HG03354 (cell line): ENCODE results near the gene CAMLG.
"Not testable (repeated sequence)": the region's sequence is repeated elsewhere in the genome, so short reads cannot be mapped to it uniquely, and the experiment has no call there.

Source experiments
- ATAC-seq: cut with Tn5 transposase; IDR thresholded peaks from one replicate; pipeline ENCODE4 v1.9.1; 2021; ENCODE audit warnings: mild to moderate bottlenecking; ENCODE audit not compliant: unreplicated experiment, poor library complexity, severe bottlenecking

The CAMLG gene

DNA sequence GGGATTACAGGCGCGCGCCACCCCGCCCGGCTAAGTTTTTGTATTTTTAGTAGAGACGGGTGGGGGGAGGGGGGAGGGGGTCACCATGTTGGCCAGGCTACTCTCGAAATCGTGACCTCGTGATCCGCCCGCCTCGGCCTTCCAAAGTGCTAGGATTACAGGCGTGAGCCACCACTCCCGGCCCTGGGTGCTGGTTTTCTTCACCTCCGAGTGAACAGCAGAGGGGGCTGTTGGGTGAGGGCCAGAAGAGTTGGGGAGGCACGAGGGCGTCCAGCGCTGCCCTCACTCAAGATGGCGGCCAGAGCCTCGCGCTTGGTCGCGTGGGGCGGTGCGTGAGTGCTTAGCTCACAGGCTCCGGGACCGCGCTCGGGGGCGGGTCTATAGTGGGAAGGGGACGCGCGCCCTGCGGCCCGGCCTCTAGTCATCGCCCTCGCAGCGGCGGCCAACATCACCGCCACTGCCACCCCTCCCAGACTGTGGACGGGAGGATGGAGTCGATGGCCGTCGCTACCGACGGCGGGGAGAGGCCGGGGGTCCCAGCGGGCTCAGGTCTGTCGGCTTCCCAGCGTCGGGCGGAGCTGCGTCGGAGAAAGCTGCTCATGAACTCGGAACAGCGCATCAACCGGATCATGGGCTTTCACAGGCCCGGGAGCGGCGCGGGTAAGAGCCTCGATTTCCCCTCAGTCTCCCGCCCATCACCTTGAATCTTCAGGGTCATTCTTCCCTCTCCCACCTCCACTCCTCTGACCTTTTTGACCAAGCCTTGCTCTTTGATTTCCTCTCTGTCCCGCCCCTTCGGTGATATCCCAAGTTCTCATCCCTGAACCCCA, at the start of gene CAMLG:
TSS of gene CAMLG (plus strand) at position 416 of the 830 bp plus-strand sequence. CDS start at position 489, 73 bp downstream.
- ATAC-seq = peak; percentile 93

DNA sequence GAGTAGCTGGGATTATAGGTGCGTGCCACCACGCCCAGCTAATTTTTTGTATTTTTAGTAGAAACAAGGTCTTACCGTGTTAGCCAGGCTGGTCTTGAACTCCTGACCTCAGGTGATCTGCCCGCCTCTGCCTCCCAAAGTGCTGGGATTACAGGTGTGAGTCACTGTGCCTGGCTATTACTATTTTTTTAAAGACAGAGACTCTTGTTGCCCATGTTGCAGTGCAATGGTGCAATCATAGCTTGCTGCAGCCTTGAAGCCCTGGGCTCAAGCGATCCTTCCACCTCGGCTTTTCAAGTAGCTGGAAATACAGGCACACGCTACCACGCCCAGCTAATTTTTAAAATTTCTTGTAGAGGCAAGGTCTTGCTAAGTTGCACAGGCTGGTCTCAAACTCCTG, 48.2 kb upstream of the CAMLG start:
- not testable (repeated sequence) for ATAC-seq

- ATAC-seq = no peak
These were observed 45.6 kb upstream of the CAMLG start for GRCh38 chr5:134692722-134693121.

DNA sequence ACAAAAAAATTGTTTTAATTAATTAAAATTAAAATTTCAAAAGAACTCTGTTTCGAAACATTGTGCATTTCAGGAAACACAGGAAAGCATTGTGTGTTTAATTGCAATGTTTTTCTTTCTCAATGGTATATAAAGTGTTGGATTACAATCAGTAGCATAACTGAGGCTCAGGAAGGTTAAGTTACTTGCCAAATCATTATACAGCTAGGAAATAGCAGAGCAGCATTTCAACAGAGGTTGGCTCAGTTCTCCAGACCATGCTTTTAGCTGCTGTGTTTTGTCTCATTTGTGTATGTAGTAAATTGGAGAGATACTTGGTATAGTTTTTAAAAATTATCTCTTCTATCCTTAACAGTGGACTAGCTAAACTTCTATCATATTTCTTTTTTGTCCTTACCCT, 30.0 kb upstream of the CAMLG start:
- ATAC-seq = no peak

GRCh38 chr5:134714120-134714519, 24.2 kb upstream of the CAMLG start:
- no peak for ATAC-seq

GRCh38 chr5:134714541-134714940, 23.8 kb upstream of the CAMLG start:
- ATAC-seq = no peak

DNA sequence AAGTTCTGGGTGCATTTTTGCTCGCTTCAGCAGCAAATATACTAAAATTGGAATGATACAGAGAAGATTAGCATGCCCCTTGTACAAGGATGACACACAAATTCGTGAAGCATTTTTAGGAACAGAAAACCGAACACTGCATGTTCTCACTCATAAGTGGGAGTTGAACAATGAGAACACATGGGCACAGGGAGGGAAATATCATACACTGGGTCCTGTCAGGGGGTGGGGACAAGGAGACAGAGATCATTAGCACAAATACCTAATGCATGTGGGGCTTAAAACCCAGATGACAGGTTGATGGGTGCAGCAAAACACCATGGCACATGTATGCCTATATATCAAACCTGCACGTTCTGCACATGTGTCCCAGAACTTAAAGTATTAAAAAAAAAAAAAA, 22.9 kb upstream of the CAMLG start:
- not testable (repeated sequence) for ATAC-seq

DNA sequence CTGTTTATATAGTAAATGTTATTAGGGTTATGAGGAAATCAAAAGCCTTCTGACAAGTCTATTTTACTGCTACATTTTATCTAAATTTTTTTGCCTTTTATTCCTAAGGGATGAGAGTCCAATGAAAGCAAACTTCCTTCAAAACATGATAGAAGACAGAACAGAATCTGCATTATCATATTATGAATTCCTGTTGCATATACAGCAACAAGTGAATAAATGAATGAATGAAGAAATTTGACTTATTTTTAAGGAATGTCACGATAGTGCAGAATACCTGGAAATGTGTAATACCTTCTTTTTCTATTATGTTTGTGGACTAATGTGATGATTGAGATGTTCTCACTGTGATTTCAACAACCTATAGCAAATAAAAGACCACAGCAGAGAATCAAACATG, 13.5 kb upstream of the CAMLG start:
- ATAC-seq = no peak

- ATAC-seq = no peak
These were observed 5.5 kb upstream of the CAMLG start for GRCh38 chr5:134732819-134733218.

DNA sequence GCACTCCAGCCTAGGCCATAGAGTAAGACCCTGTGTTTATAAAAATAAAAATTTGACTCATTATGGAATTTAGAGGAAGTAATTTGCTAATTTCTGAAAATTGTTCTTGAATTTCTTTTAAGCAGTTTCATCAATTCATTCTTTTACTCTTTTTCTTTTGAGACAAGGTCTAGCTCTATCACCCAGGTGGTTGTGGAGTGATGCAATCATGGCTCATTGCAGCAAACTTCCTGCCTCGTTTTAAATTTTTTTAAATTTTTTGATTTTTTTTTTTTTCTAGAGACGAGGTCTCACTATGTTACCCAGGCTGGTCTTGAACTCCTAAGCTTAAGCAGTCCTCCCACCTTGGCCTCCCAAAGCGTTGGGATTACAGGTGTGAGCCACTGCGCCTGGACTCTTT, 3.1 kb upstream of the CAMLG start:
- ATAC-seq = no peak

- no peak for ATAC-seq
These were observed 2.1 kb upstream of the CAMLG start for GRCh38 chr5:134736173-134736812.

GRCh38 chr5:134738963-134739661, 764 bp downstream of the CAMLG start:
- ATAC-seq = no peak

DNA sequence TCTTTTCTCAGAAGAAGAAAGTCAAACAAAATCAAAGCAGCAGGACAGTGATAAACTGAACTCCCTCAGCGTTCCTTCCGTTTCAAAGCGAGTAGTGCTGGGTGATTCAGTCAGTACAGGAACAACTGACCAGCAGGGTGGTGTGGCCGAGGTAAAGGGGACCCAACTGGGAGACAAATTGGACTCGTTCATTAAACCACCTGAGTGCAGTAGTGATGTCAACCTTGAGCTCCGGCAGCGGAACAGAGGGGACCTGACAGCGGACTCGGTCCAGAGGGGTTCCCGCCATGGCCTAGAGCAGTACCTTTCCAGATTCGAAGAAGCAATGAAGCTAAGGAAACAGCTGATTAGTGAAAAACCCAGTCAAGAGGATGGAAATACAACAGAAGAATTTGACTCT, 2.7 kb downstream of the CAMLG start:
- no peak for ATAC-seq

- ATAC-seq = no peak
These were observed 3.8 kb downstream of the CAMLG start for GRCh38 chr5:134742134-134742533.

DNA sequence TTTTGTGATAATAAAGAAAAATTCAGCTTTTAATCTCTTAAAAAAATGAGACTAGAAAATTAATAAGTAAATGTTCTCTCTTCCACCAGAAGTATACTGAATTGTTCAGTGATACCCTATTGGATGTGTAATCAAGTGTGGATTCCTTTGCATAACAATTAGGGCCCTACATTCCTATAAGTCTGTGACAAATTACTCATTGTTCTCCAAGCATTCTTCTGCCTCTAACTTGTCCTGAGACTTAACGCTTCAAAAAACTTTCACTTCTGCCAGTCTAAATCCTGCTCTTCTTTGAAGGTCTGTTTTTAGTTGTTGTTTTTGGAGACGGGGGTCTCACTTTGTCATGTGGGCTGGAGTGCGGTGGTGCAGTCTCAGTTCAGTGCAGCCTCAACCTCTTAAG, 11.1 kb downstream of the CAMLG start:
- ATAC-seq = no peak

GRCh38 chr5:134758176-134758503, 19.8 kb downstream of the CAMLG start:
- peak; percentile 34 for ATAC-seq

DNA sequence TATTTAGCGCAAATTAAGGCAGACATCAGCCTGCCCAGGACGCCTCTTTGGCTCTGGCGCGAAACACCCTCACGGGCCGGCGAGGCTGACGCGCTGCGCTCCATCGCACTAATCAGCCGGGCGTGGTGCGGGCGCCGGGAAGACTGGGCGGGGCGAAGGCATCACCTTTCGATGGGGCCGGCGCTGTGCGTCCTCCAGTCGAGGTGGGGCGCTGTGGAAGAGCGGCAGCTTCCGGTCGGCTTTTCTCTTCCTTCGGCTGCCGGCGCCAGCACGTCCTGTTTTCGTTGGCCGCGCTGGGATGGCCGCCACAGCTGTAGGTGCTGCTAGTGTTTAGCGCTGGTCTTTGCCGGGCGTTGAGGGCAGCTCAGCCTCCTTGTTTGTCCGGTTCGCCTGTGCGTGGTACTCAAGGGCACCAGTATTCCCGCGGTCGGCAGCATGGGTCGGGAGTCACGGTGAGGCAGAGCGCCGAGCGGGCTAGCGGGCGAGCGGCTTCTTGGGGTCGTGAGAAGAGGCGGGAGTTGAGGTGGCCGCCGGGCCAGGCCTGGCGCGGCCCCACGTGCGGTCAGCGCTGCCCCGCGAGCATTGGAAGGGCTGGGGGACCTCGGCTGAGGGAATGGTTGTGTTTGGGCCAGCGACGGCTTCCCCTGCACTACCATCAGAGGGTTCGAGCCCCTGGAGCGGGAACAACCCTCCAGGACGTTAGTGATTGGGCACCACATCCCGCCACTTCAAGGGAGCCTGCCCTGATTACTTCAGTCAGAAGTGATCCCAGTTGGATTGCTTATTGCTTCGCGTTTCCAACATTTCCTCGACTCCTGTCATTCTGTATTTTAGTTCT, 20.4 kb downstream of the CAMLG start, which contains the start of gene DDX46:
TSS of gene DDX46 (plus strand) at position 276 of the 838 bp plus-strand sequence. CDS start at position 436, 160 bp downstream.
- peak; percentile 97 for ATAC-seq

- ATAC-seq = not testable (repeated sequence)
These were observed 29.4 kb downstream of the CAMLG start for GRCh38 chr5:134767528-134768291.

- no peak for ATAC-seq
These were observed 30.9 kb downstream of the CAMLG start for GRCh38 chr5:134769206-134769605.
